GM19328 (cell line): ENCODE measurements around the gene POSTN.

Source experiments
- ATAC-seq: cut with Tn5 transposase; IDR thresholded peaks from one replicate; pipeline ENCODE4 v1.9.1; 2021; ENCODE audit warnings: mild to moderate bottlenecking, moderate library complexity; ENCODE audit not compliant: unreplicated experiment

Gene POSTN

DNA sequence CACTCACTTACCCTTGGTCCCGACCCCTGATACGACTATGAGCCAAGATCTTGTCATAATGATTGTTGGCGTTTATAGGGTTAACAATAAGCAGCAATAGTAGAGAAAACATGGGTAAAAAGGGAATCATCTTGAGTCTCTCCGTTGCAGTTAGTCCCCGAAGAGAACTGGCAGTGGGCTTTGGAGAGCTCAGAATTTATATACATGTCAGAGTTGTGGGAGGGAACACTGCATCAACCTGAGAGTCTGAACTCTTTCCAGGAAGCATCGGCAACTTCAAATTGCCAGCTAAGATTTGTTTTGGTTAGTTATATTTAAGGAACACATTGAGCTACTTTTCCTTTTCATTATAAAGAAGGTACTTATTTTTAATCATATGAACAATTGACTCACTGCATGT, at the start of gene POSTN:
Gene POSTN (minus strand): TSS at position 172 of the 400 bp plus-strand sequence. CDS start 42 bp downstream, at position 130.
- no peak for ATAC-seq

DNA sequence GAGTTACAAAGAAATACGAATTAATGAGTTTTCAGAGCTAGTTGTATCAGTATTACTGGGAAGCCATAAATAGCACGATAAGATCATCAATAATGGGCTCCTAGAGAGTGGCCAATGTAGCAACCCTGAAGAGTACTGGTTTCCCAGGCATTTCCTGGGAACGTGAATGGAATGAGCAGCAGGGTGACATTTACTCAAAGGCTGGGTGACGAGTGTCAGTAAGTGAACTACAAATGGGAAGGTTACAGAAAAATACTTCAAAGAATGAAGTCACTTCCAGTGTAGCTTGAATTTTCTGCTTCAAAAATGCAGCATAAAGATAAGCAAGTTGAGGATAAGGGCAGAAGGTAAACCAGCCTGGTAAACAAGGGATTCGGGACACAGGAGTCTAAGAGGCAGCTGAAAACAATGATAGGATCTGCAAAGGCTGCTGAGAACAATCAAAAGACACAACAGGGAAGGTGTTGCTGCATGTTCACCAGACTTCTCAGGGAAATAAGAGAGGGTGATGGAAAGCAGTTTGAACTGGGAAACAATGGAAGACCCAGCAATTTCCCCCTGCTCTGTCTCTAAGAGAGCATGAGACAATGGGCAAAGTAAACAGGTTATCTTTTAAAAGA, 48.6 kb upstream of the POSTN start:
- ATAC-seq = no peak

- no peak for ATAC-seq
Observed at GRCh38 chr13:37646531-37646930, 48.0 kb upstream of the POSTN start.

DNA sequence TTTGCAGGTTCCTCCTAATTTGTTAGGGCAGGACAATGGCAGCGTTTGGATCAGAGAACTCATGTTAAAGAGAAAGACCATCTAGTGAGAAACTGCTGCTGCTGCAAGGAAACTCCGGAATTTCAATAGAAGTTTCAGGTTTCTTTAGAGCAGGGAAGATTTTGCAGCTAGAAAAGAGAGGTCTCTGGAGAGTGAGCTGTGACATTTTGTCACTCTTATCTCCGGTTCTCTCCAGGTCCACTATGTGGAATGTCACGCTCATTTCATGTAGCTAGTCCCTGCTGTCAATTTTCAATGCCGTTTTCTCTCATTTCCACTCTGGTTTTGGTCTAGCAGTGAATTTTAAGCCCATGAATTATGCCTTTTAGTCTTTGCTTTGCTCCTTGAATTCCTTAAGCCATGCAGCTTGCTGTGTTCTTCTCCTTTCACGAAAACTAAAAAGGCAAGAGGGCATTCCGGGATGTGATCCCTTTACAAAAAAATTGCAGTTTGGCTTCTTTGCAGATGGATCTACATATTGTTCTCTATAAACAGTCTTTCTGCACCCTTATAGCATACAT, 46.7 kb upstream of the POSTN start:
- ATAC-seq = no peak

- no peak for ATAC-seq
Observed at GRCh38 chr13:37641391-37641790, 42.8 kb upstream of the POSTN start.

GRCh38 chr13:37640499-37640898, 41.9 kb upstream of the POSTN start:
- no peak for ATAC-seq

DNA sequence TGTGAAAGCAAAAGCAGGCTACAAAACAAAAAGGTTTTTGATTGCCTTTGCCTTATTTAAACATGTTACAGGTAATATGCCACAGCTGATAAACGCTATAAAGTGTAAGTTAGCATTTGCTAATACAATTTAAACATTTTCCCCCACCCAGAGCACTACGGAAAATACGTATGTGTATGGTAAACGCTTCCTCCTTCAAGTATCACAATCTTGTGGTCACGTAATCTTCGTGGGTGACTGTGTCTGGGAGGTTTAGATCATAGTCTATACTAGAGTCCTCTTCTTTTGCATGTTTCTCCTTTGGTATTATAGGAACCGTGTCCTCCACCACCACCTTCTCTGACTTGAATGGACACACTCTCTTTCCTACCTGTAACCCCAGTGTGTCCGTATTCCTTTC, 38.1 kb upstream of the POSTN start:
- ATAC-seq = no peak

DNA sequence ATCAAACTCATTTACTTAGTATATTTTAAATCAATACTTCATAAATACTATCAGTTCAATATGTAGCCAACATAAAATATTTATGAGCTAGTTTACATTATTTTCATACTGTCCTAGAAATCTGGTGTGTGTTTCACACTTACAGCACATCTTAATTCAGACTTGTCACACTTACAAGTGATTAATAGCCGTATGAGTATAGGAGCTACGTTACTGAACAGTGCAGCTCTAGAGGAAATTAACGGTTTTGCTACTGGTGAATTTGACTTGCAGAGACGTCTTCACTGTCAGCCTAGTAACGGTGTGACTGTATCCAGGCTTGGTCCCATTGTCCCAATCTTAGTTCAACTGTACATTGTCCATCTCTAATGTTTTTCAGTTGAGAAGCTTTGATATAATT, 33.7 kb upstream of the POSTN start:
- ATAC-seq = no peak

DNA sequence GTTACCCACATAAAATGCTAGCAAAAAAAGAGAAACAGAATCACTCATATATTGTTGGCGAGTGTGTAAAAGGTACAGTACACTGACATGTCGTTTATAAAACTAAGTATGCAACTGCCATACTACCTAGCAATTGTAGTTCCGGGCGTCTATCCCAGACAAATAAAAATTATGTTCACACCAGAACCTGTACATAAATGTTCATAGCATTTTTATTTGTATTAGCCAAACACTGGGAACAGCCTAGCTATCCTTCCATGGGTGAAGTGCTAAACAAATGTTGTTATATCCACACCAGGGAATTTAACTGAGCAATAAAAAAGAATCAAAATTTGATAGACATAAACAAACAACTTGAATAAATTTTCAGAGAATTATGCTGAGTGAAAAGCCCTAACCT, 28.9 kb upstream of the POSTN start:
- ATAC-seq = no peak

DNA sequence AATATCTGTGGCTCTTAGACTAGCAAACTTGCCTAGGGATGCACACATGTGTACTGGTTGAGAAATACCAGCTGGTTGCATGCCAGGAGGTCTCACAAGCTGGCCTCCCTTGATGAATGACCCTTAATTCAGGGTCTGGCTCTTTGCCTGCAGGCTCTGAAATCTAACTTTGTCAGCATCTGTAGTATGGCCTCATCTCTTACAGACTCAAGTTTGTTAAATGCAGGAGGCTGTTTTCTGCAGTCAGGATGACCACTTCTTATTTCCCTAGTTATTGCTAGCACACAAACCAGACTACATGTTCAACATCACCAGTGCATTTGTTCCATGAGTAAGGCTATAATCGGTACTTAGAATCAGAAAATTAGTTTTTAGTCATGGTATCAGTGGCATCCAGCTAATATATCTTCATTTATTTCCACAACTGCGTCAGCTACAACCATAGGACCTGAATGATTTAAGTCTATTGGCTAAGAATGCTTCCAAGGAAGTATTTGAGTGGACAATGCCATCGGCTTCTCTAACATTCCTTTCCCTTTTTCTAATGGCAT, 23.3 kb upstream of the POSTN start:
- no peak for ATAC-seq

GRCh38 chr13:37618554-37618953, 20.0 kb upstream of the POSTN start:
- ATAC-seq = no peak

DNA sequence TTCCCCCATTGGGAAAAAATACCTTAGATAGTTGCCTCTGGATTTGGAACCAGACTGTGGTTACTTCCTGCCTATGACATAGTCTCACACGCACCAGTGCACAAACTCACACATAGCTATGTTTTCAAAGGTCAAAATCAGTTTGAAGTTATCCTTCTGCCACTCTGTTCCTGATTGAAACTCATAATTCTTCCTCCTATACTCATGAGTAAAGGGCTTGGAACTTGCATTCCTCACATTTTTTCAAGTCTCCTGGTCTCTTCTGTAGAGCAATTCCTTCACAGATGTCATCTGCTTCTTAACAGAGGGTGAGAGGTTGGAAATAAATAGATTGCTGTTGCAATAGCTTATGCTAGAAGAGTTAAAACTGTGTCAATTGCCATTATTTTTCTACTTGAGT, 18.6 kb upstream of the POSTN start:
- no peak for ATAC-seq

DNA sequence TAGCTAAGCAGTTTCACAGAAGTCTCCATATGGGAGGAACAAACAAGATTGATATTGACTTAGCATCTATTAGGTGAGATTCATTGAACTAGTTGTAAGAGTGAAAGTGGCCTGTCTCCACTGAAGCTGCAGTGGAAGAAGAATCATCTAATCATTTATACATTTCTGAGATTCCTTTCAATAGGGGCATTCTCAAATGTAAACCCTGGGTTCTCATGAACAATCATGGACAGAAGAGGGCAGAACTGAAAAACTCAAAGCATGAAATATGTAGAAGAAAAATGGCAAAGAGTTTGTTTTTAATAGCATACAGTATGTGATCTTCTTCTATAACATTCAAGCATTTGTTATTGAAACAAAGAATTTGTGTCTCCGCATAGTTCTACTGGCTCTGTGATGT, 17.6 kb upstream of the POSTN start:
- ATAC-seq = no peak

GRCh38 chr13:37615276-37615675, 16.7 kb upstream of the POSTN start:
- no peak for ATAC-seq

DNA sequence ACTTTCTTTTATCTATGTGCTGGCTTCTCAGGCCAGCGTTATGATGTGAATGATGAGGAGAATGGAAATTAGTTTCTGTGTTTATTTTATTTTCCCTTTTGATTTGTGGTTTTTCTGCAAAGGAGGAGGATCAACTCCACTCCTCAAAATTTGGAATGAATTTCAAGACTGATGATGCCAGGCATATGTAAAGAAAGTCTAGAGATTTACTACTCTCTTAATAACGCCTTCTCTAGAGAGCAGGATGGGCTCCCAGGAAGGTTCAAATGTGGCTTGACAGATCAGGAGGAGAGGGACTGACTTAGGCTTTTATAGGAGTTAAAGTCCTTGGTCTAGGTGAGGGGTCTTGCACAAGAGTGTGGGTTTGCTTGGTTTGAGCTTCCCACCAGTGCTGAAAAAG, 15.1 kb upstream of the POSTN start:
- no peak for ATAC-seq

DNA sequence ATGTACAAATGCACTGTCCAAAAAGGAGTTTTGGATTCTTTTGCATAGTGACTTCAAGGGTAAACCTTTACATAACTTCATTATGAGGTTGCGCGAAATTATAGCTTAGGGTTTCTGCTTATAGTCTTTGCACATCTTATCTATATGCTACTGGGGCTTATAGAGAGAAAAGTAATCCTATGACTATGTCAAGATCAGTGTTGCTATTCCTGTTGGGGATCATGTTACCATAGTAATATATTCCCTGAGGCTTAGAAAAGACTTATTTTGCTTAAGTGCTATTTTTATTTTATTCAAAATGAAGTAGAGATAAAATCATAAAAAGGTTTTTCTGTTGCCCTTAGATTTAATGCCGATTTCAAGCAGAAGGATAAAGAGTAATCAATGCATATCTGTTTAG, 14.7 kb upstream of the POSTN start:
- no peak for ATAC-seq

DNA sequence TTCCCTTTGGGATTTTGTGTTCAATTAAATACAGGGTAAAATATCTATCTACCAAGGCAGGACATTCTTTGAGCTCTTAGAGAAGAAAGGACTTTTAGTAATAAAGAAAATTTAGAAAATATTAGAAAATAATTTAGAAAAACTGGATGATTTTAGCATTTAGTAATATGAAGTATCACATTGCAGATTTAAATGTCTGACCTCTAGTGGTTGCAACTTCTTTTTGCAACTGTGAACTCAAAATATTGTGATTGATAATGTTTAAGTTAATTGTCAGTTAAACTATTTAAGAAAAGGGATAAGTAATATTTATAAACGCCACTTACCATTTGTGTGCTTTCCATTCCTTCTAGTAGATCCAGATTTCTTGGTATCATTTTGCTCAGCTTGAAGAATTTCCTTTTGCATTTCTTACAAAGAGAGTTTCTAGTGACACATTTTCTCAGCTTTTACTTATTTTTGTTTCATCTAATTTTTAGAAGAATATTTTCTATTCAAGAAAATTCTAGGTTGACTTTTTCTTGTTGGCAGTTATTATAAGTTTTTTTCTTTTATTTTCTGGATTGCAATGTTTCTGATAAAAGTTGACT, 10.3 kb upstream of the POSTN start:
- no peak for ATAC-seq

- no peak for ATAC-seq
Observed at GRCh38 chr13:37602733-37603381, 4.3 kb upstream of the POSTN start.

DNA sequence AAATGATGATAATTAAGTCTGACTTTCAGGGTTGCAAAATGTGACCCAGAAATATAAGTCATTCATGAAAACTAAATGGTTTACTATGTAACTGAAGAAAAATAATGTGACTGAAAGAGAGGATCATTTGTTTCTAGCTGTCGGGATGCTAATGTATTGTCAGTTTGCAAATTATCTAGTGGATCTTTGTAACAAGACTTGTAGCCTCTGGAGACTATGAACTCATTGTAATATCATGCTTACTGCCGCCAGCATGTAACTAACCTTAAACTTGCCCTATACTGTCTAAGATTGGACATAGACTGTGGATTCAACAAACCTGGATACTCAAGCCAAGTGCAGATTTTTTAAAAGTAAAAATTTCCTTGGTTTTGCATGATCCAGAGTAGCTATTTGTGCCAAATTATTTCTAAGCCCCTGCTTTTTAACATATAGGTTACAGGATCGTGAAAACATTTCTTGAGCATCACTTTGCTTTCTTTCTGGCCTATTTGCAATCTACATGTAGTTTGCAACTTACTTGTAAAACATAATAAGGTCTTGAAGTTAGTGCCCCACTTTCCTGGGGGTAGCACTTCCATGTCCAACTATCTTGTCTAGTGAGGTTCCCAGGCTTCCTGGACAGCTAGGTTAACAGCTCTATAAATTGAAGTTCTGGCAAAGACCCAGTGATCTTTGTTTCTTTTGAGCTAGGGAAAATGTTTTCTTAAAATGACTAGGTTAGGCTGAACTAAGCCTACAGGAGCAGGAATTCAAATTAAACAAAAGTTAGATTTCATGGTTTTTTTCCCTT, 3.3 kb upstream of the POSTN start:
- no peak for ATAC-seq

- ATAC-seq = no peak
Observed at GRCh38 chr13:37599519-37599918, 951 bp upstream of the POSTN start.

DNA sequence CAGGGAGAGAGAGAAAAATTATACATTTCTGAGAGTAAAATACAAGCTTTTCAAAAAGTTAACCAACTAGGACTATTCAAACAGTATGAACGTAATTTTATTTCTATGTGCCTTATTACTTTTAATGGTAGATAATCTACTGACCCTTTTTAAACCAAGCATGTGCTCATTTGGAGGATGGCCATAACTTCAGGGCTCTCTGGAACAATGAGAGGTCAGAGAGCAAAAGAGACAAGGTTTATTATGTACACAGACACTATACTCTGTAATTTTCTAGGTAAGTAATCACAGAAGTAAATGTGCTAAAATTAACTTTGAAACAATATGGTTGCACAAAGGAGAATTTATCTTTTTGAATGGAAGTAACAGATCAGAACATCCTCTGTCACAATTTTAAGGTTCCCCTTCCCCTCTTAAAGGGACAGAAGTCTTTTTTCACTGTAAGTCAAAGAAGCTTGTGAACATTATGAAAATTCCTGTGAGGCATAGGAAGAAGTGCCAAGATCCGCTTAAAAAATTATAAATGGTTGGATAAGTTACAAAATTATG, 1.0 kb downstream of the POSTN start:
- ATAC-seq = no peak
